Measurements from ENCODE around the gene CAB39. TPM values are rescaled to one million over a fixed set of nuclear protein-coding genes. Genes with fewer than 3 reads are reported as not detected.

Gene CAB39
- total and polyA plus RNA-seq, 2 of the 8 experiments (the other 6 are each of a cell fraction or from before 2014, with no cell fraction given) = 16.4 to 50.5 TPM

DNA sequence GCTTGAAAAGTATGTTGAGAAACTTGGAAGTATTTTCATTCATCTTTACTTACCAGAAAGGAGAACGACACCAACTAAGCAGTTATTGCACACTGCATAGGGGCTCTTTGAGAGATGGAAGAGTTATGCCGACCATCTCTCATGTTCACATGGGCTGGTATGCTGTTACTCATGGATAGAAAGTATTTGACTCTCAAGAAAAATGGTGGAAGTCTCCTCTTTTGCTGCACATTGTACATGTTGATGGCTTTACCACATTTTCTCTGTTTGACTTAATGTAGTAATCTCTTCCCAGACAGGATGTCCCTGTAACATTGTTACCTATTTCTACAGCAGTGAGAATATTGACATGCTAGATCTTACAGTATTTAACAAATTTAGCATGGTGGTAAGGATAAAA lies 23.2 kb downstream of the CAB39 start (continued):
- TF ChIP-seq, protein P1, sequence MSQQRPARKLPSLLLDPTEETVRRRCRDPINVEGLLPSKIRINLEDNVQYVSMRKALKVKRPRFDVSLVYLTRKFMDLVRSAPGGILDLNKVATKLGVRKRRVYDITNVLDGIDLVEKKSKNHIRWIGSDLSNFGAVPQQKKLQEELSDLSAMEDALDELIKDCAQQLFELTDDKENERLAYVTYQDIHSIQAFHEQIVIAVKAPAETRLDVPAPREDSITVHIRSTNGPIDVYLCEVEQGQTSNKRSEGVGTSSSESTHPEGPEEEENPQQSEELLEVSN (IDR thresholded peaks at IDR 0.05) = no peak
- TF ChIP-seq KDM5A (IDR thresholded peaks at IDR 0.05; ENCODE audit: low read length) = no peak
- TF ChIP-seq SP2 (IDR thresholded peaks at IDR 0.05; ENCODE audit: low read length) = no peak
- TF ChIP-seq HDAC6 (IDR thresholded peaks at IDR 0.05; ENCODE audit: low read depth, low read length) = no peak
- no peak for TF ChIP-seq EP300 (IDR thresholded peaks at IDR 0.05; ENCODE audit: borderline replicate concordance in 1 of 2, low read depth in 2 of 2, low read length in 2 of 2)
- no peak for TF ChIP-seq BACH1 (IDR thresholded peaks at IDR 0.05; ENCODE audit: low read length)
- no peak for TF ChIP-seq PHF8 (conservative IDR thresholded peaks at IDR 0.05; ENCODE audit: low read depth, low read length)

All from H1 (cell line).